HG03342 (cell line): ENCODE measurements around the gene OPN4.

ENCODE experiments used
- ATAC-seq: cut with Tn5 transposase; IDR thresholded peaks from one replicate; pipeline ENCODE4 v1.9.1; 2021; ENCODE audit warnings: mild to moderate bottlenecking, moderate library complexity; ENCODE audit not compliant: unreplicated experiment

Gene OPN4

DNA sequence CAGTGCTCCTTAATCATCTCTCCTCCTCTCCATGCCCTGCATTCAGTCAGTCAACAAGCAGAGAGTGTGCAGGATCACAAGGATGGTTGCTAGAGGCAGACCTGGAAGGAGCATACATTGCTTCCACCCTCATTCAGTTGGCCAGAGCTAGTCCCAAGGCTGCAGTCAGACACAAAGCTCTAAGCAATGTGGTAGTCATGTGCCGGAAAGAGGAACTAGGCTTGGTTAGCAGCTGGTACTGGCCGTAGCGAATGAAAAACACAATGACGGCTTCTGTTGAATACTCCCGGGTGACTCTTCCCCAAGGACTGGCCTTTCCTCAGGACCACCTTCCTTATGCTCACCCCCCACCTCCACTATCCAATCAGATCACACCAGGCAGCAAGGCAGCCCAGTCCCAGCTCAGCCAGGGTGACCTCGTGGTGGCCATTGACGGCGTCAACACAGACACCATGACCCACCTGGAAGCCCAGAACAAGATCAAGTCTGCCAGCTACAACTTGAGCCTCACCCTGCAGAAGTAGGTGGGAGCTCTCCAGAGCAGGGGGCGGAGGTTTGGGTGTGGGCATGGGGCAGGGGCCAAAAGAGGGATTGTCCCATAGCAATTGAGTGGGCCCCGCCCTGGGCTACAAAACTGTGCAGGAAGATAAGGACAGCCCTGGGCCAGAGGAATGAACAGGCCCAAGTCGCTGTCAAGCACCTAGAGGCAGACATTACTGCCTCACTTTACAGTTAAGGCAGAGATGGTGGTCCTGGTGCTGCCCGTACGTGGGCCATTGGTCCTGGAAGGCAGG is 24.8 kb downstream of the OPN4 start:
- peak; percentile 65 for ATAC-seq

- ATAC-seq, result no peak
These were observed 26.7 kb downstream of the OPN4 start for GRCh38 chr10:86681047-86681446.

GRCh38 chr10:86681722-86682386 is 27.5 kb downstream of the OPN4 start:
- ATAC-seq, result no peak

DNA sequence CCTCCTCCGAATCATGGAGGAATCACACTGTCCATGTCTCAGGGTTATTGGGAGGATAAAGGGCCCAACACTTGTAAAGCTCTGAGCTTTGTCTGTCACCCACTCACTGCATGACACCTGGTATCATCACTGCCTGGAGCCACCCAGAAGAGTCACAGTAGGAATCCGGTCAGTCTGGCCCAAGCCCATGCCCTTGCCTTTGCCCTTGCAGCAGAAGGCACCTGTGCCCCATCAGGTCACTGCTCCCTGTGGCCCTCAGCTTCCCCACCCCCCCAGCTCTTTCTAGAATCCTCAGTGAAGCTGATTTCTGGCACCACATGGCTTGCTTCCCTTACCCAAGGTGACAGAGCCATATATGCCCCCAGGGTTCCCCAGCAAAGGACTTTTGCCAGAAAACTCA is 28.3 kb downstream of the OPN4 start:
- ATAC-seq, result no peak

DNA sequence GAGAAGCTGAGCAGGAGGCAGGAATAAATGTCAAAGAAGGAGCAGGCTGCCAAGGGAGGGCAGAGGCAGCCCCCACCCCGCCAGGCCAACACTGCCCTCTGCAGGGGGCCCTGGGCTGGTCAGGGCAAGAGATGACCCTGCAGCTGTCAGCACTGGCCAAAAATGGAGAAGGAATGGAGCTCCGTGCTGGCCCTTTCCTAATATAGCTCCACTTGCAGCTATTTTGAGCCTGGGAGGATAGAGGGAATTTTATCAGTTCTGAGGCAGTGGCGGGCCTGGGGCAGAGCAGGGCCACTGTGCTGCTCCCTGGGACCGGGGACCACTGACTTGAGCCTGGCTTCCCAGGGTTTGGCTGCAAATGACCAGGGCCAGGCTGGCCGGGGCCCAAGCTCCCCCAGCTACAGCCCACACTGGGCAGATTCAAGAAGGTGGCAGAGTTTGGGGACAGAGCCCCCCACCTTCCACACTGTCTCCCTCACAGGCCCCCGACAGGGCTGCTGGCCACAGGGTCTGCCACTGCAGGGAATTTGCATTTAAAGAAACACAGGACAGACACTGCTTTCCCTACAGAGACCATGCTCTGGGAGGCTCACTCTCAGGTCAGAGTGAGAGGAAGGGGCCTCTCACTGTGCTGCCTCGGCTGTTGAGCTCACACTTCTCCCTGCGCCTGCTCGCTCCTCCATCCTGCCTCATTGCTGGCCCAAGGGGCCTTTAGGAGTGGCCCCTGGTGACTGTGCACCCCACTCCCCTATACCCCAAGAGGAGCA is 30.2 kb downstream of the OPN4 start:
- ATAC-seq, result no peak

DNA sequence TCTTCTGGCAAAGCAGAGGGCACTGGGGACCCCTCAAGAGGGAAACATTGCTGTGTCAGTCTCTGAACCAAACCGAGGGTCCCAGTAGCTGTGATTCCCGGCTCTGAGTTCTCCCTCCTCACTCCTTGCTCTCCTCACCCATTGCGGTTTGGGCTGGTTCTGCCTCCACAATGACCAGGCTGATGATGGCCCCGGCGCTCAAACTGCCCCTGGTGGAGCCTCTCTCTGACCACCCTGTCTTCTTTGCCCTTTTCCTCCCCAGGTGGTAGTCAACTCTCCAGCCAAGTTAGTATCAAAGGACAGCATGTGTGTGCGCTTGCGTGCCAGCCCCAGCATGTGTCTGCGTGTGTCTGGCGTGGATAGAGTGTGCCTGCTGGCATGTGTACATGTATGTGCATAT is 31.1 kb downstream of the OPN4 start:
- ATAC-seq, result no peak

DNA sequence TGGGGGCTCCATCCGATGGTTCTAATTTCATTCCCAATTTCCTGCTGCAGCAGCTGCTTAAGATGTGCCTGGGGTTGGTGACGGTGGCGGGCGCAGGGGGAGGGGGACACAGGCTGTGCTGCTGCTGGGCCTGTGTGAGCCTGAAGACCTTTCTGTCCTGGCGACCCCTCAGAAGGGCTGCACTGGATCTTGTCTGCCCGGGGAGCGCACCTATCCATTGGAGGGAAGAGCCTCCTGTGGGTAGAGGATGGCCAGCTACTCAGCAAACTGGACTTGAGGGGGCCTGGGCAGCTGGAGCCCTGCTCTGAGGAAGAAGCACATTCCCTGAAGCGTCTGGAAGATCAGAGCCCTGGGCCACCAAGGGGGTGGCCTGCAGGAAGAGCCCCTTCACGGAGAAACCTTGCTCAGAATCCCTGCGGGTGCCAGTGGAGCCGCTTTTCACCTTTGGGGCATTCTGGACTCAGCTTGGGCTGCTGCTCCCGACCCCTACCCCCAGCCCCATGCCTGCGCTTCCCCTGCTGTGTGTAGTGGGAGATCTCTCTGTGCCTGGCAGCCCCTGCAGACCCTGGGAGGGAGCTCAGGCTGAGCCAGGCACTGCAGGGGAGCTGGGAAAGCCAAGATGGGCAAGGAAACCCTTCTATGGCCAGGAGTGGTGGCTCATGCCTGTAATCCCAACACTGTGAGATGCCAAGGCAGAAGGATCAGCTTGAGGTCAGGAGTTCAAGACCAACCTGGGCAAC is 31.7 kb downstream of the OPN4 start:
- ATAC-seq, result no peak

GRCh38 chr10:86686972-86687371 is 32.6 kb downstream of the OPN4 start:
- no peak for ATAC-seq

GRCh38 chr10:86687750-86688149 is 33.4 kb downstream of the OPN4 start:
- no peak for ATAC-seq

GRCh38 chr10:86688398-86688921 is 34.1 kb downstream of the OPN4 start:
- ATAC-seq, result peak; percentile 77

DNA sequence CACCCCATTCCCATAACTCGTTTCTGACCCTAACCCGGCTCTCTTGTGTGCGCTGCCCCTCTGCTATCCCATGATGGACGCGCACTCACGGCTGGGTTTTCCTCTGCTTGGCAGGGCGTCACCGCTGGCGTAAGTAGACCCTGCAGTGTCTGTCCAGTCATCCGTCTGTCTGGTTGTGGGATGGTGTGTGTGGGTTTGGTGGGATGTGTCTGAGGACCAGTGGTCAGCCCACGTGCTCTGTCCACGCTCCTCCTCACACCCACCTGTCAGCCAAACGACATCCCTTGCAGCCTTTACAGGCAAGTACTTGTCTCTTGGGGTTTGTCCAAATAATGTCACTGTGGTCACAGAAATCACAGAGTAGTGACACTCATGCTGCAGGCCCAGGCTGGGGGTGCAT is 34.8 kb downstream of the OPN4 start:
- no peak for ATAC-seq

GRCh38 chr10:86690231-86690630 is 35.9 kb downstream of the OPN4 start:
- ATAC-seq, result no peak

DNA sequence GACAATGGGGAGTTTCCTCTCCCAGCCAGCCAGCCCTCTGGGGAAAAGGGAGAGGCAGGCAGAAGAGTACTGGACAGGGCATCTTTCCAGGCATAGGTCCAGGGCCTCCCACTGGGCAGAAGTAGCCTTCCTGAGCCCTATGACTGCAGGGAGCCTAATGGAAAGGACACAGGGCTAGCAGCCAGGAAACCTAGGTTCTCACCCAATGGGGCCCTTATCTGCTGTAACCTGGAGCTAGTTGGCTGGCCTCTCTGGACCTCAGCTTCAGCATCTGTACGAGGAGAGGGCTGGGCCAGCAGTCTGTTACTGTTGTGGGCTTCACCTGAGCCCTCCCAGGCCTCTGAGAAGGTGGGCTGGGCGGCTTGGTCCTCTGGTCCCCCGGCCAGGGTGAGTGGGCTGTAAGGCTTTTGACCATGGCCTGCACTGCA is 36.3 kb downstream of the OPN4 start:
- ATAC-seq, result no peak

DNA sequence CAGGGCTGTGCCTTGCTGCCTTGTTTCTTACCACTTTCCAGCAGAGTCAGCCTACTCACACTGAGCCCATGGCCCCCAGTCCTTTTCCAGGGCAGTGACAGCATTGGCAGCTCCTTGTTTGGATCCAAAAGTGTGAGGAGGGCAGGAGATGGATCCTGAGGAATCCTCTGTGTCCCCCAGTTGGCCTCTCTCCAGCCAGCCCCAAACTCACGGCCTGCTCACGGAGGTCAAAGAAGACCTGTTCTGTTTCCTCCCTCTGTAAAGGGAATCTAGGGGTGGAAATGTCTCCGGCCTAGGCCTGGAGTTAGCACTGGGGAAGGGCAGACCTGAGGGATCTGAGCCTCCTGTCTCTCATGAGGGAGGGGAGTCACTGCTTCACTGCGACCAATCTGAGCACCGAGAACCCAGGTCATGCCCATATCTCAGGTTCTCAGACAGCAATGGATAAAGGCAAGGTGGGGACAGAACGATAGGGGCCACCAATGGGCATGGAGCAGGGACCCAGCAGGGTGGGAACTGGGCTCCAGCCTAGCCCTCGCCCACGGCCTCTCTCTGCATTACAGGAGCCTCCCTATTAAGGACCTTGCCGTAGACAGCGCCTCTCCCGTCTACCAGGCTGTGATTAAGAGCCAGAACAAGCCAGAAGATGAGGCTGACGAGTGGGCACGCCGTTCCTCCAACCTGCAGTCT is 37.1 kb downstream of the OPN4 start:
- no peak for ATAC-seq

GRCh38 chr10:86692023-86692514 is 37.7 kb downstream of the OPN4 start:
- no peak for ATAC-seq

- ATAC-seq, result no peak
These were observed 38.3 kb downstream of the OPN4 start for GRCh38 chr10:86692664-86693063.

DNA sequence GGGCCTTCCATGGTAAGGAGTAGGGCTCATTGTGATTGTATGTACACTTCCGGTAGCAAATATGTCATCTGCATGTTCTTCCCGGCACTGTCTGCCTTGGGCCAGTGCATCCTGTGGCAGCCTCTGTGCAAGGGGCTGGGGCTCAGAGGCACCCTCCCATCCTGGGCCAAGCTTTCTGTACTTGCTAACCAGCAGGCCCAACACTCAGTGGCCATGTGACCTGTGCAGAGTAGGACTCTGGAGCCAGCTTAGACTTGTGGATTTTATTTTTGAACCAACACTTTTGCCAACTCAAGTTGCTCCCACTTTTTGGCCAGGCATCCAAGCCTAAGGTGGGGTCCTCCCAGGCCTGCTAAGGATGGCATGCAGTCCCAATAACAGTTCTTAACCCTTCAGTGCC is 38.9 kb downstream of the OPN4 start:
- ATAC-seq, result no peak

- no peak for ATAC-seq
These were observed 39.5 kb downstream of the OPN4 start for GRCh38 chr10:86693721-86694369.

DNA sequence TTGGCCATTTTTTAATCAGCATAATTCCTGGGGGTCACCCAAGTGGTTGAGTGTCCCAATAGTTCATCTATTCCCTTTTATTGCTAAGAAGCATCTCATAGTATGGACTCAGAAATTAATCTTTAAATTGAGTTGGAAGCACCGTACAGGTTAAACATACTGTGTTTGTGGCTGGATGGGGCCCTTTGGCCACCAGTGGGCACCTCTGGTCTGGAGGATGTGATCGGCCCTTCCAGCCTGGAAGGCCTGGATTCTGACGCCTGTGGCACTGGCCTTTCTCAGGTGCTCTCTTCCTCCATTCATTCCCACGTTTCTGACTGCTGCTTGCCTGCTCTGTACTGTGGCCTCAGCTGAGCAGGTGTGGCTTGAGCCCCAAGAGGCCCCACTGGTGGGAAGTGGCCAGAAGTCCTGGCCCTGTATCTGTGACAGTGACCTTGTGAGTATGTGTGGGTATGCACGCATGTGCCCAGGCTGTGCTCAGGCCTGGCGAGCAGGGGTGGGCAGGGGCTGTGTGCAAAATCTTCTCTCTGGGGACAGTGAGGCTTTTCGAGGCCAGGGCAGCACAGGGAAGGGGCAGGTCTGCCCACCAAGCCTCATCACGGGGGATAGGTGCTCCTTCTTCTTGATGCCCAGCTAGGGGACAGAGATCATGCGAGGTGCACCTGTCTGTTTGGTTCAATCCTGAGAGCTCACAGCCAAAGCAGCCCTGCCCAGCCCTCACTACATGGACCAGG is 44.0 kb downstream of the OPN4 start:
- no peak for ATAC-seq
